Measurements from ENCODE around the gene LRBA.

DNA sequence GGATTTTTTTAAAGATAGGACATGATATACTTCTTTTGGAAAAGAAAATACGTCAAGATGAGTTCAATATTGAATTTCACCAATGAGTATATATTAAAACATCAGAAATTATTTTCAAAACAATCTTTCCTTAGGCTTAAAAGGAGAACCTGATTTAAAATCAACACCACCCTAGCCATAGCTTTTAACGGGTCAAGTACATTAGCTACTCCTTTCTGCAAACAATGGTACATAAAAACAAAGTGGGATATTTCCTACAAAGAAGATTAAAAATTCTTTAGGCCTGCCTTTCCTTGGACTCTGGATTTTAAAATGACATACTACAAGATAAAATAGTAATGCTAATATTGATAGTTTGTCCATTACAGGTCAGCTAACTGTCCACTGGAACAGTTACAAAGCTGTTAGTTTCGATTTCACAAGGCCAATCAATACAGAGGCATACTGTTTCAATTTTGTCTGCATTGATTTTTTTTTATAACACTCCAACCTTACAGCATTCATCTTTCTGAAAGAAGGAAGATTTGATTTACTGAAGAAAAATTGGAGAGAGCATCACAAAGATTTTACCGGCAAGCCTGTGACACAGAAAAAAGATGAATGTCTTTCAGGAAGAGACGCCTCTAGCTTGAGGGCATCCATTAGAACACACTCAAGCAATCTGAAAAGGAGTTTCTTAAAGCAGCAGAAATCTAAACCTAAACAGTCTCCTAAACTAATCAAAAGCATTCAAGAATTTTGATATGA is 335.9 kb downstream of the LRBA start:
- TF ChIP-seq POLR2AphosphoS5 (IDR thresholded peaks at IDR 0.05; ENCODE audit: low read depth, low read length) (no peak), POLR2A (IDR thresholded peaks at IDR 0.05; ENCODE audit: low read depth, low read length) (no peak), TAF1 (IDR thresholded peaks at IDR 0.05; ENCODE audit: low read depth, low read length) (no peak), SPI1 (IDR thresholded peaks at IDR 0.05; ENCODE audit: low read depth, low read length) (no peak), POU2F2 (IDR thresholded peaks at IDR 0.05; ENCODE audit: low read depth, low read length) (no peak)

All from GM12891 (cell line).